Epidermal melanocyte (primary cell): Measurements from ENCODE around the gene HOXA2.
A peak's percentile ranks its signal among the peaks of the same experiment; 100 is the strongest.

Source experiments
- DNase-seq: peaks from one replicate; pipeline ENCODE4 v3.0.0; 2011; ENCODE audit warnings: low spot score; ENCODE audit not compliant: insufficient read length

Gene HOXA2

GRCh38 chr7:27112955-27113949 is 10.8 kb upstream of the HOXA2 start:
- no peak for DNase-seq

DNA sequence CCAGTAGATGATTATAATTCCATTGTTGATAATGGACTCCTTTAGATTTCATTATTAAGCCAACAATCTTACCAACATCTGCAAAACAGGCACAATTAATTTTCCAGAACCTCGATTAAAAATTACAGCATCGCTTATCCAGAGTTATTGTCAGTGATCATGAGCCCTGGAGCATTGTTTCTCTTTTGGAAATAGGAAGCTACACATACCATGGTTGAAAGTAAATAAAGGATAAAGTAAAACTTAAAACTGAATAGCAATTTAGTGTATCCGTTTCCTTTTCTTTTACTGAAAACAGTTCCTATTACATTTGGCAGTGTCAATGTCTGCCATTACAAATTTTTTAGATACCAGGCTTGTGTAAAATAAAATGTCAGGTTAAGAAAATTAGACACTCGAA is 9.9 kb upstream of the HOXA2 start:
- DNase-seq: no peak

- no peak for DNase-seq
Measured at GRCh38 chr7:27111751-27112277, 9.3 kb upstream of the HOXA2 start.

DNA sequence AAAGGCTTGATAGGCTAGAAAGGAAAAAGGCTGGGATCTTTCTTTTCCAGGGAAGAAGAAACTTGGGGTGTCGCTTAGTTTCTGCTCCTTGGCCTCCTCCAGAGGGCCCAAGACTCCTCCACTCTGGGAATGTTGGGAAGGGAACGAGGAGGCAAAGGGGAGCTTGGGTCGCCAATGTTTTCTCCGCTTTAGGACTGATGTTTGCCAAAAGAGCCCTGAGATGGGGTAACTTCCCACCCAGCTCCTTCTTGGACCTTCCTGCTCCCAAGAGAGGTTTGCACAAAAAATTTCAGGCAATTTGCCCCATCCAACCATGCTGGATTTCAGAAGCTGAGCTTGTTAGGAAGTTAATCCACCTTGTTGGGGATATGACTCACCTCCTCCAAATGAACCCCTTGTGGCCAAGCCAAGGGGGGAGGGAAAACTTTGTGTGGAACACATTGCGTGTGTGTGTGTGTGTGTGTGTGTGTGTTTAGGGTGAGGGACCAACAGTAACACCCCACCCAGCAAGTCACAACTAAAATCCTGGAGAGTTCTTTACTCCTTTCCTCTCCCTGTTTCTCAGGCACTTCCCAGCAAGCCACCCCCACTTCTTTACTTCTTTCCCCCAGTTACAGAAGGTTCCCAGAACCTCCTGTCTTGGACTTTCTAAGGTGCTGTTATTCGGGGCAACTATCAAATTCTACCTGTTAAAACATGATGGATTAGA is 8.7 kb upstream of the HOXA2 start:
- DNase-seq: no peak

DNA sequence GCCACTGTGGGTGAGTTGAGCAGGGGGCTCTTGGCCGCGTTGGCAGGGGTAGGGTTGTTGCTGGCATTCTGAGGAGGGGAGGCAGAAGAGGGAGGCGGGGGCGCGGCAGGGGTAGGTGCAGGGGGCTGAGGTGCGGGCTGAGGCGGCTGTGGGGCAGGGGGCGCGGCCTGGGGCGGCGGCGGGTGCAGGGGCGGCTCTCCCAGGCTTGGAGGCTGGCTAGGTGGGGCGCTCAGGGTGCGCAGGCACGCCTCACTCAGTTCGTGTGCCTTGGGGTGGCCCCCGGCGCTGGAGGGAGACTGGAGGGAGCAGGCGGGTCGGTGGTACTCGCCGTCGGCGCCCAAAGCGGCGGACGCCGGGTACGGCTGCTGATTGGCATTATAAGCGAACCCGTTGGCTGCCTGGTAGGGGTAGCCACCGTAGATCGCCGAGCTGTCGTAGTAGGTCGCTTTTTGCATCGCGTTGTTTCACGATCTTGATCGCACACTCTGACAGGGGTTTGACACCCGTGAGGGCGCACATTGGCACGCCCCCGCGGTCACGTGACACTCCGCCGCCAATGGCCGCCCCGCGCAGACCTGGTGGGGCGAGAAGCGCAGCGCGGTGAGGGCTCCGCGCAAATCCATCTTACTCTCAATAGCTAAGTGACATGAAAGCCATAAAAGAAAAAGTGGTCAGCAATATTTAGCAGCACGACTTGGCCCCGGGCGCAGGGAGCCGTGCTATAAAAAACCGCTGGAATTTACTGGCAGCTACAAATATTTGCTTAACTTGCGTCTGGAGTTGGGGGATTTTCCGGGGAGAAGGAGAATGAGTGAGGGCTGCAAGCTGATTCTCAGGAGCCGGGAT is 7.9 kb upstream of the HOXA2 start:
- DNase-seq: peak; percentile 80

DNA sequence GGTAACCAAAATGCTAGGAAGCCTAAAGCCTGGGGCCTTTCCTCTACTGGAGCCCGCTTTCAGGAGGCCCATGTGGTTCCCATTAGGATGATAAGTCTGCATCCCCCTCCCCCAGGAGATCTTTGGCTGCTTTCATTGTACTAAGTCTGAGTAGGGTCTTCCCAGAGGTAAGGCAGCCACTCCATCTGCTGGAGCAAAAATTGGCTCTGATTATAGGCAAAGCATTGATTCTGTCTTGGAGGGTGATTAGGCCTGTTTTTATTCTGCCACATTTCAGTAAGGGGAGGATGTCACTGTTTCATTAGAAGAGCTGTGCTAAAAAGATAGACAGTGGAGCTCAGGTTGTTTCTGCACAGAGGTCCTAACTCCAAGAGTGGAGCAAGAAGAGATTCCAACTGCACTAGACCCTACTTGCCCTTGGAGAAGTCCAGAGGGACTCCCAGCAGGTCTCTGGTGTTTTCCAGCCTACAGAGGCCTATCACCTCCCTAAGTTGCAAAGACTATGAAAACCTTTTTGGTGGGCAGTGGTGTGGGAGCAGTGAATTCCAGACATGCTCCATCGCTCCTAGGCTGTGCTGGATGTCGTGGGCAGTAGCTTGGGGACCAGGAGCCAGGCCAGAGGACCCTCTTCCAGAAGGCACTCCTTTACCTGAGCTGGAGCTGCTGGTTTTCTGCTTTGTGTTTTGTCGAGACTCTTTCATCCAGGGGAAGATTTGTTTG is 7.1 kb upstream of the HOXA2 start:
- DNase-seq: no peak

DNA sequence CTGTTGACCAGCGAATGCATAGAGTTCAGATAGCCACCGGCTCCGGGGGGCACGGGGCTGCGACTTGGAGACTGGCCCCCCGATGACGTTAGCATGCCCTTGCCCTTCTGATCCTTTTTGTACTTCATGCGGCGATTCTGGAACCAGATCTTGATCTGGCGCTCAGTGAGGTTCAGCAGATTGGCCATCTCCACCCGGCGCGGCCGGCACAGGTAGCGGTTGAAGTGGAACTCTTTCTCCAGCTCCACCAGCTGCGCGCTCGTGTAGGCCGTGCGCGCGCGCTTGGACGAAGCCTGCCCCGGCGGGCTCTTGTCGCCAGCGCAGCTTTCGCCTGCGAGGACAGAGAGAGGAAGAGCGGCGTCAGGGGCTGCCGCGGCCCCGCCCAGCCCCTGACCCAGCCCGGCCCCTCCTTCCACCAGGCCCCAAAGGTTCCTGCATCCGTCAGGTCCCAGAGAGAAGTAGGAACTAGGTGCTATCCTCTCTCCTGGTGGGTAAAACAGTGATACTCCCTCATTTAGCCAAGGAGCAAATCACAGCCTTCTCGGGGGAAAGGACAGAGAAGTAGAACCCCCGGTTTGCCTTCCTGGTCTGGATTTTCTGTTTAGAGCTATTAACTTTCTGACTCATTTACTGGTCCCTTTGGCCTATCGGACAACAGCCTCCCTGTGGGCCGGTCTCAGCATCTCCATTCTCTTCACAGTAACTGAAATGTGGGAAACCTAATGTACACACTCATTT is 6.1 kb upstream of the HOXA2 start:
- DNase-seq: no peak

GRCh38 chr7:27107391-27108381 is 5.2 kb upstream of the HOXA2 start:
- no peak for DNase-seq

GRCh38 chr7:27106901-27107240 is 4.4 kb upstream of the HOXA2 start:
- DNase-seq: no peak

DNA sequence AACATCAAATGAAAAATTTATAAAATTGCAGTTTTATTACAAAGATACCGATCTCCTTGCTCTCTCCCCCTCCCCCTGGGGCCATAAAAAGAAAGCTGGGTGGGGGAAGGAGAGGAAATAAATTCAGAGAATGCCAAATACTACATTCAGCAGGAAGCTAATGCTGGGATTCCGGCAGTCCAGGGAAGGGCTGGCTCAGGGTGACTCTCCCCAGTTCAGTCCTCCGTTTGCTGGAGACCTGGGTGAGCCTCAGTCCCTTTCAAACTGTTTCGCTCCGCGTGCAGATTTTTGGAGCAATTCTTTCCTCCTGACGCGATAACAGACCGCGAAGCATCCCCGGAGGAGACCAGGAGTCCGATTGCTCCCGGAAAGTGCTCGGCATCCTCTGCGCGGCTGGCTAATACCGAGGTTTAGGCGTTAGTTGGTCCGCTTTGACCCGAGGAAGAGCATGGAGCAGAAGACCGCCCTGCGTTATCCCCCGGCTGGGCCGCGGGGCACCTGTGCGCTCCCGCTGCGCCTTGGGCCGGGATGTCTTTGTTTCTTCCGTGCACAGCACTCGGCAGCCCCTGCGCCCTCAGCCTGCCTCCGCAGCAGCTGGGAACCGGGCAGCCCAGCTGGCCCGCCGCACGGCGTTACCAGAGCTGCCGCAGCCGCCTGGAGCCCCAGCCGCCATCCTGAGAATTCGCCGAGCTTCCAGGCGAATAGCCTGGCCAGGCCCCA is 3.9 kb upstream of the HOXA2 start:
- no peak for DNase-seq

GRCh38 chr7:27105301-27106031 is 3.0 kb upstream of the HOXA2 start:
- no peak for DNase-seq

GRCh38 chr7:27104341-27105058 is 2.0 kb upstream of the HOXA2 start:
- DNase-seq: no peak

- DNase-seq: no peak
Measured at GRCh38 chr7:27103489-27104226, 1.2 kb upstream of the HOXA2 start.

DNA sequence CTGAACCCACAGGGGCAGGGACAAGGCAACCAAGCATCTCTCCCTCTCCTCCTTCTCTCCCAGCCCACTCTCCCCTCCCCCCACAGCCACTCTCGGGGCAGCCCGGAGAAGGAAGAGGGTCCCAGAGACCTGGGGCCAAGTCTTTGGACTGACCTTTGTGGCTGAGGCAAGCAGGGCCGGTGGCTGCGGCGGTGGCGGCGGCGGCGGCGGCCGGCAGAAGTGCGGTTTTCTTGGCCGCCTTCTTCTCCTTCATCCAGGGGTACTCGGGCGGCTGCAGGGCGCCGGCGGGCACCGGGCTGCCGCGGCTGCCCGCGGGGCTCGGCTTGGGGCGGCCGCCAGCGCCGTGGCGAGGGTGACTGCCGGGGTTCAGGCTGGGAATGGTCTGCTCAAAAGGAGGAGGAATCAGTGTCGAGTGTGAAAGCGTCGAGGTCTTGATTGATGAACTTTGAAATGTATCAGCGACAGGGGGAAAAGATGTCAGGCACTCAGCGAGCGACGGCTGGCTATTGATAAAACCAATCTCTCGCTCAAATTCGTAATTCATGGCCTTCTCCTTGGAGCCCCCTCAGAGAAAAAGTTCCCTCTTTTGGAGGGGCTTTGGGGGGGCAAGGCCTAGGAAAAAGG is 414 bp downstream of the HOXA2 start:
- no peak for DNase-seq

DNA sequence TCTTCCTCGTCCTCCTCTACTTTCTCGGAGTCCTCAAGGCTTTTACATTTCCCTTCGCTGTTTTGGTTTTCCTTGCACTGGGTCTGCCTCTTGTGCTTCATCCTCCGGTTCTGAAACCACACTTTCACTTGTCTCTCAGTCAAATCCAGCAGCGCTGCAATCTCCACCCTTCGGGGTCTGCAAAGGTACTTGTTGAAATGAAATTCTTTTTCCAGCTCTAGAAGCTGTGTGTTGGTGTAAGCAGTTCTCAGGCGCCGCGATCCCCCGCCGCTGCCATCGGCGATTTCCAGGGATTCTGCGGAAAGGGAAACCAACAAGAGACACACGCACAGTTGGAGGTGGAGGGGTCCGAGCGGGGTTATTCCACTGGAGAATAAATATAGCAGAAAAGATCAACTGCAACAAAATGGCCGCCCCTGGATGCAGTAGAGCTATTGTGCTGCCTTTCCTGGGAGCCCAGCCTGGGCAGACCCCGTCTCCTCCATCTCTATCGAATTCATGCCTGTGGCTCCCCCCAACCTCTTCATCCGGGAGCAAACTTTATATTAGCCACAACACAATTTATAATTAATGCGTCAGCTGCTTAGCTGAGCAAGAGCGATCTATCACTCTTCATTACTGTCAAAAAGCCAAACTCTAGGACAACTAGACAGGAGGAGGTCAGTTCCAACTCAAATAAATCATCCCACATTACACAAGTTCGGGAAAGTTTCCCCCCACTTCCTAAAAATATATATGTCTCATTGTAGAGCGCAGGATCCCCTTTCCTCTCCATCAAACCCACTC is 1.1 kb downstream of the HOXA2 start:
- no peak for DNase-seq
